LNCaP clone FGC (cell line): ENCODE results near the gene SIK2.

Experiments
- DNase-seq: peaks from one replicate; pipeline ENCODE4 v3.0.0-alpha.2; 2011; ENCODE audit warnings: low read depth
- H3K4me3 ChIP-seq: 2 replicates; pipeline ENCODE4 v1.5.1; 2011; ENCODE audit warnings: mild to moderate bottlenecking, low read depth, low read length, control low read depth
- CTCF ChIP-seq: IDR thresholded peaks from 2 replicates; pipeline ENCODE4 v1.5.1; 2012; ENCODE audit warnings: mild to moderate bottlenecking; ENCODE audit not compliant: control insufficient read depth, insufficient read depth; ENCODE audit errors: extremely low read depth

SIK2 gene

GRCh38 chr11:111582163-111582562 is 20.1 kb upstream of the SIK2 start:
- DNase-seq = no peak
- no peak for TF ChIP-seq CTCF

DNA sequence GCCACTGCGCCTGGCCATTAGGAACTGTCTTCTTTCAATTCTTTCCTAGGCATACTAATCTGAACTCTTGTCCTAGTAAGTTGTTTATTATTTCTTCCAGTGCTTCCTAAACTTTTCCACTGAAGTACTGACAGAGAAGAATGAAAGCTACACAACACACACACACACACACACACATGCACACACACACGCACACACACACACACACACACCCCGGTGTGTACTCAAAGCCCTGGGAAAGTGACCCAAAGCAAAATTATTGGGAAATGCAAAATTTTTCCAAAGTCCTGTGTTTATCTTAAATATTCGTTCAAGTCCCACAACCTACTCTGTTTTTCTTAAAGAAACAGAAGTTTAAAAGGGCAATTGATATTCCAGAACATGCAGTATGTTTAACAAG is 19.4 kb upstream of the SIK2 start:
- no peak for DNase-seq
- no peak overlapping the region for H3K4me3 ChIP-seq
- TF ChIP-seq CTCF = no peak

More at GRCh38 chr11:111582163-111582562, 20.1 kb upstream of the SIK2 start:
- H3K4me3 ChIP-seq = no peak overlapping the region

DNA sequence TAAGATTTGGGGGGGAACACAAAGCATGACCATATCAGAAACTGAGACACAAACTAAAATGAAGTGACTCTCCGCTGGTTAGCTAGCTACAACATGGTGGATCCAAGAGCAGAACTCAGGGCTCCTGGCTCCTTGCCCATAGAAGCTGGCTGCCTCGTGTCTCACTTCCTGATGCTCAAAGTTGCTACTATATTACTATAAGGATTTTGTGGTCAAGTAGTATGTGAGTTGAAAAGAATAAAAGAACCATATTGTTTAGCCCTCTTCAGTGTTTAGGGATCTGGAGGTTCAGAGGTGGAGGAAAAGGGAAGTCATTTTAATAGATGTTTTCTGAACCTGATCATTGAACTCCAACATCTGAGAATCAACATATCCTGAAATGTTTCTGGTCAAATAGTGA is 16.9 kb upstream of the SIK2 start:
- no peak for TF ChIP-seq CTCF
- no peak overlapping the region for H3K4me3 ChIP-seq
- no peak for DNase-seq

DNA sequence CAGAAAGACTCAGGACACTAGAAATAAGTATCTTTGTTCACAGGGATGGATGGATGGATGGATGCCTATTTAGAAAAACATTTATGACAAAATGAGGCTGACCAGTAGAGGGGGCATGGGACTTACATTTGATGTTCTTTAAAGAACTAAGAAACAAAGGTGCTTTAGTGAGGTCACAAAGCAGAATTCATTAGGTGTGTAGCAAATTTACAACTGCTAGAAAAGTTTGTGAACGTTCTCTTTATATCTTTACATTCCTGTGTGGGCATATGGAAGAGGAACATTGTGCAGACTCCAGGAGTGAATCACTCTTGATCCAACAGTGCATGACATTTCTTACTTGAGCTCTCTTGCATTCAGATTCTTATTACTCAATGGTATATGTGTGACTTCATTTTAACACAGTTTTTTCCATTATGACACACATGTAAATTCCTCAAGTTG is 15.8 kb upstream of the SIK2 start:
- DNase-seq = no peak
- H3K4me3 ChIP-seq = no peak overlapping the region

GRCh38 chr11:111589114-111589513 is 13.1 kb upstream of the SIK2 start:
- no peak for TF ChIP-seq CTCF
- H3K4me3 ChIP-seq = no peak overlapping the region
- no peak for DNase-seq

More for the DNA sequence above, 15.8 kb upstream of the SIK2 start:
- TF ChIP-seq CTCF = peak; percentile 73

- no peak for TF ChIP-seq CTCF
- H3K4me3 ChIP-seq = no peak overlapping the region
- DNase-seq = no peak
Measured at GRCh38 chr11:111589886-111590499, 12.3 kb upstream of the SIK2 start.

DNA sequence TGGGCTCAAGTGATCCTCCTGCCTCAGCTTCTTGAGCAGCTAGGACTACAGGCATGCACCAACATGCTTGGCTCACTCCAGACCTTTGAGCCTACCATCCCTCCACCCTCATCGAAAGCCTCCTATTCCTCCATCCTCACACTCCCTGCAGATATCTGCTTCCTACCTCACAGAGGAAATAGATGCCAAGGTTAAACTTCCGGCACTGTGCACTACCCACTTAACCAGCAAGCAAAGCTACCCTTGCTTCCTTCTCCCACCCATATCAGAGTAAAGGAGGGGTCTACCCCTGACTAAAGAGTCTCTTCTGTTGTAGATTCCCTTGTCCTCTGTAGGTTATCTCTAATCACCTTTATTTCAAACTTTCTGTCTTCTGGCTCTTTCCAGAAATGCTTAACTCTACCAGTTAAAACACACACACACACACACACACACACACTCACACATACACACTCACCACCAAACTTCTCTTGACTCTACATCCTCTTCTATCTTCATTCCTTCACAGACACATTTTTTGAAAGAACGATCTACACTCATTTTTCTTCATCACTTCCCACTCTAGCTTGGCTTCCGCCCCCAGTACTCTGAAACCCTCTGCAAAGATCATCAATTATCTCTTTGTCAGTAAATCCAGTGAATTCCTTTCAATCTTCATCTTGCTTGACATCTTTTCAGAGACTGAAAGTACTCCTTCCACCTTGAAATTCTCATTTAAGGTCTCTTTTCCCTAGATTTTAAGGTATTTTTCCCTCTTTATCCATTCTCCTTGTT is 10.9 kb upstream of the SIK2 start:
- no peak for DNase-seq
- no peak for TF ChIP-seq CTCF
- H3K4me3 ChIP-seq = no peak overlapping the region
